IMR-90 (cell line): ENCODE data around the gene TSC2. TPM values are rescaled to one million over a fixed set of nuclear protein-coding genes. Genes with fewer than 3 reads are reported as not detected.

Source experiments
- ATAC-seq: fragments of 200-7000 bp; cut with Tn5 transposase; 2 replicates; pipeline ENCODE4 v1.9.1; 2020; ENCODE audit warnings: low read depth, mild to moderate bottlenecking, moderate library complexity
- BruUV-seq: library from RNA; stranded (reverse); fragments of 400-500 nt; replicated peaks from 2 replicates; lab custom pipeline; 2021; lab: Mats Ljungman, UMichigan
- CTCF ChIA-PET: fragments of 300-600 bp; formaldehyde crosslinking; extraction: SDS; loops from one replicate; lab custom pipeline; 2021; ENCODE audit warnings: antibody characterized with exemption; lab: Yijun Ruan, JAX
- POLR2A ChIA-PET: fragments of 300-600 bp; sonication (Branson Sonifier 250); formaldehyde crosslinking; loops from one replicate; lab custom pipeline; 2022; ENCODE audit warnings: antibody characterized with exemption; ENCODE audit not compliant: unreplicated experiment; lab: Charles Lee
- DNase-seq: peaks from one replicate; pipeline ENCODE4 v3.0.0; 2013
- H2AFZ ChIP-seq: replicated peaks from 2 replicates; pipeline ENCODE3; 2013; ENCODE audit warnings: low read length, mild to moderate bottlenecking; ENCODE audit not compliant: poor library complexity
- H2AK5ac ChIP-seq: 2 replicates; pipeline ENCODE4 v1.6.1; 2013; ENCODE audit warnings: low read depth, low read length, inconsistent platforms
- H2AK9ac ChIP-seq: replicated peaks from 2 replicates; pipeline ENCODE3; 2013; ENCODE audit warnings: mild to moderate bottlenecking, low read depth, low read length, moderate library complexity; ENCODE audit not compliant: poor library complexity
- H2BK120ac ChIP-seq: 2 replicates; pipeline ENCODE4 v1.6.1; 2013; ENCODE audit warnings: low read depth, low read length, inconsistent platforms
- H2BK15ac ChIP-seq: 3 replicates; pipeline ENCODE4 v1.6.1; 2013; ENCODE audit warnings: low read depth, low read length, inconsistent platforms
- H2BK20ac ChIP-seq: 2 replicates; pipeline ENCODE4 v1.6.1; 2013; ENCODE audit warnings: low read depth, mild to moderate bottlenecking, inconsistent platforms, low read length, moderate library complexity
- H2BK5ac ChIP-seq: 2 replicates; pipeline ENCODE4 v1.6.1; 2013; ENCODE audit warnings: mild to moderate bottlenecking, low read depth, low read length, inconsistent platforms; ENCODE audit not compliant: poor library complexity, severe bottlenecking
- H3K14ac ChIP-seq: replicated peaks from 2 replicates; pipeline ENCODE4 v1.6.1; 2013; ENCODE audit warnings: low read depth, low read length, inconsistent platforms
- H3K18ac ChIP-seq: 2 replicates; pipeline ENCODE4 v1.6.1; 2013; ENCODE audit warnings: low read depth, low read length, control low read depth
- H3K23ac ChIP-seq: 2 replicates; pipeline ENCODE4 v1.6.1; 2013; ENCODE audit warnings: low read depth, low read length, inconsistent platforms
- H3K27ac ChIP-seq: 2 replicates; pipeline ENCODE4 v1.5.1; 2013; ENCODE audit warnings: mild to moderate bottlenecking, control low read depth, low read length; ENCODE audit not compliant: insufficient read depth
- H3K27me3 ChIP-seq: 2 replicates; pipeline ENCODE4 v1.6.1; 2013; ENCODE audit warnings: low read length; ENCODE audit not compliant: control insufficient read depth, insufficient read depth
- H3K36me3 ChIP-seq: 2 replicates; pipeline ENCODE4 v1.6.1; 2013; ENCODE audit warnings: low read length, mixed read lengths; ENCODE audit not compliant: control insufficient read depth, insufficient read depth
- H3K4ac ChIP-seq: 2 replicates; pipeline ENCODE4 v1.6.1; 2013; ENCODE audit warnings: low read depth, low read length, inconsistent platforms
- H3K4me1 ChIP-seq: 2 replicates; pipeline ENCODE4 v1.6.1; 2013; ENCODE audit warnings: low read length, mixed read lengths; ENCODE audit not compliant: control insufficient read depth, insufficient read depth
- H3K4me2 ChIP-seq: 2 replicates; pipeline ENCODE4 v1.6.1; 2013; ENCODE audit warnings: low read depth, mild to moderate bottlenecking, control low read depth, low read length, moderate library complexity
- H3K4me3 ChIP-seq: 2 replicates; pipeline ENCODE4 v1.5.1; 2013; ENCODE audit warnings: low read depth, mild to moderate bottlenecking, control low read depth, low read length, moderate library complexity; ENCODE audit not compliant: insufficient read depth
- H3K56ac ChIP-seq: 2 replicates; pipeline ENCODE4 v1.6.1; 2013; ENCODE audit warnings: low read length, inconsistent platforms; ENCODE audit not compliant: insufficient read depth; ENCODE audit errors: extremely low read depth
- H3K79me1 ChIP-seq, 2 experiments: 2 replicates each; pipeline ENCODE4 v1.6.1; 2013; ENCODE audit warnings: low read length in 2 of 2, inconsistent platforms in 1 of 2, low read depth in 1 of 2
- H3K9ac ChIP-seq: 2 replicates; pipeline ENCODE4 v1.6.1; 2013; ENCODE audit warnings: low read depth, low read length, control low read depth
- H3K9me1 ChIP-seq: 2 replicates; pipeline ENCODE4 v1.6.1; 2013; ENCODE audit warnings: low read length, inconsistent platforms; ENCODE audit not compliant: insufficient read depth
- H3K9me3 ChIP-seq: 2 replicates; pipeline ENCODE4 v1.6.1; 2013; ENCODE audit warnings: low read length; ENCODE audit not compliant: control insufficient read depth, insufficient read depth
- H4K20me1 ChIP-seq: 2 replicates; pipeline ENCODE4 v1.6.1; 2013; ENCODE audit warnings: low read length, inconsistent platforms; ENCODE audit not compliant: insufficient read depth
- H4K5ac ChIP-seq: 2 replicates; pipeline ENCODE4 v1.6.1; 2013; ENCODE audit warnings: mild to moderate bottlenecking, low read depth, low read length, control low read depth
- H4K8ac ChIP-seq, 2 experiments: 2 replicates each; pipeline ENCODE4 v1.6.1; 2013; ENCODE audit warnings: low read depth in 2 of 2, low read length in 2 of 2, control low read depth in 1 of 2, inconsistent platforms in 1 of 2
- H4K91ac ChIP-seq: 2 replicates; pipeline ENCODE4 v1.6.1; 2013; ENCODE audit warnings: low read depth, low read length, inconsistent platforms; ENCODE audit not compliant: insufficient read depth
- BHLHE40 ChIP-seq: fragments of 150-350 bp; IDR thresholded peaks from 2 replicates; pipeline ENCODE4 v1.6.1; 2016; ENCODE audit warnings: mild to moderate bottlenecking, low read depth, low read length
- CEBPB ChIP-seq: IDR thresholded peaks from 2 replicates; pipeline ENCODE4 v1.6.1; 2012; ENCODE audit warnings: low read depth, low read length, improper control_type of control experiment
- CHD1 ChIP-seq: IDR thresholded peaks from 2 replicates; pipeline ENCODE4 v1.6.1; 2012; ENCODE audit warnings: low read depth, low read length, improper control_type of control experiment
- FOS ChIP-seq: fragments of 150-350 bp; IDR thresholded peaks from 2 replicates; pipeline ENCODE4 v1.6.1; 2016; ENCODE audit warnings: low read depth, low read length
- MAFK ChIP-seq: IDR thresholded peaks from 2 replicates; pipeline ENCODE4 v1.6.1; 2012; ENCODE audit warnings: low read depth, low read length, improper control_type of control experiment
- MAZ ChIP-seq: IDR thresholded peaks from 2 replicates; pipeline ENCODE4 v1.6.1; 2012; ENCODE audit warnings: low read depth, mild to moderate bottlenecking, low read length, improper control_type of control experiment, moderate library complexity, borderline replicate concordance
- MXI1 ChIP-seq: IDR thresholded peaks from 2 replicates; pipeline ENCODE4 v1.6.1; 2012; ENCODE audit warnings: low read depth, mild to moderate bottlenecking, low read length, moderate library complexity, borderline replicate concordance
- NFE2L2 ChIP-seq: fragments of 150-350 bp; IDR thresholded peaks from 2 replicates; pipeline ENCODE4 v1.6.1; 2016; ENCODE audit warnings: low read depth, mild to moderate bottlenecking, low read length
- POLR2A ChIP-seq: IDR thresholded peaks from 2 replicates; pipeline ENCODE4 v1.6.1; 2012; ENCODE audit warnings: mild to moderate bottlenecking, low read depth, low read length
- RAD21 ChIP-seq: IDR thresholded peaks from 2 replicates; pipeline ENCODE4 v1.6.1; 2012; ENCODE audit warnings: low read length, improper control_type of control experiment
- RCOR1 ChIP-seq: IDR thresholded peaks from 2 replicates; pipeline ENCODE4 v1.6.1; 2012; ENCODE audit warnings: mild to moderate bottlenecking, low read length, improper control_type of control experiment; ENCODE audit not compliant: insufficient replicate concordance
- RFX5 ChIP-seq: IDR thresholded peaks from 2 replicates; pipeline ENCODE4 v1.8.0; 2012; ENCODE audit warnings: low read depth, mild to moderate bottlenecking, low read length, moderate library complexity
- SMC3 ChIP-seq: fragments of 150-350 bp; IDR thresholded peaks from 2 replicates; pipeline ENCODE4 v1.6.1; 2016; ENCODE audit warnings: low read depth, mild to moderate bottlenecking, antibody characterized with exemption, low read length, moderate library complexity
- WGBS, 2 experiments: methylation state at CpG; one replicate each; pipeline versions ENCODE4 v1.1.5 to v1.1.7; 2013; ENCODE audit warnings: missing lambda C conversion rate in 2 of 2; ENCODE audit not compliant: insufficient read length in 1 of 2; ENCODE audit errors: extremely low coverage in 2 of 2; 5-methylcytosine and 5-hydroxymethylcytosine counted together
- dilution Hi-C: fragments of 300-500 bp; cut with HindIII; formaldehyde crosslinking; loops from one replicate; pipeline ENCODE4 v1.14.3; 2018; ENCODE audit warnings: low sequenced_read_pairs; ENCODE audit not compliant: unreplicated experiment
- in situ Hi-C: fragments of 300-500 bp; cut with MboI; formaldehyde crosslinking; loops from 3 replicates; pipeline ENCODE4 v1.14.3; 2019; ENCODE audit warnings: low sequenced_read_pairs, inconsistent platforms, mixed read lengths
- intact Hi-C: fragments of 100-400 bp; cut with micrococcal nuclease; formaldehyde crosslinking; loops from 2 replicates; pipeline ENCODE4 v1.10.0; 2022
- polyA plus RNA-seq, 3 experiments: library from polyadenylated mRNA; depleted of rRNA; stranded (reverse); fragments of >200 nt; gene quantifications; 2 replicates each; pipeline ENCODE4 v1.2.3, GENCODE V29; 2012; ENCODE audit warnings: low replicate concordance in 1 of 3
- total RNA-seq: library from RNA; depleted of rRNA; stranded (reverse); fragments of >200 nt; gene quantifications from 2 replicates; pipeline ENCODE4 v1.2.3, GENCODE V29; 2012
- TF ChIP-seq, protein P1 (sequence below): conservative IDR thresholded peaks from 2 replicates; pipeline ENCODE4 v1.5.1; 2012; ENCODE audit warnings: mild to moderate bottlenecking, low read depth, low read length, improper control_type of control experiment
- TF ChIP-seq, protein P2 (sequence below): fragments of 150-350 bp; IDR thresholded peaks from 2 replicates; pipeline ENCODE4 v1.6.1; 2017; ENCODE audit warnings: mild to moderate bottlenecking, antibody characterized with exemption, low read length, low read depth
- TF ChIP-seq, protein P3 (sequence below): fragments of 150-350 bp; IDR thresholded peaks from 2 replicates; pipeline ENCODE4 v1.6.1; 2016; ENCODE audit warnings: low read depth, mild to moderate bottlenecking, low read length, moderate library complexity, borderline replicate concordance

Gene TSC2
- total and polyA plus RNA-seq, 2 of the 4 experiments (the other 2 are of a cell fraction), result 31.4 to 88.6 TPM

DNA sequence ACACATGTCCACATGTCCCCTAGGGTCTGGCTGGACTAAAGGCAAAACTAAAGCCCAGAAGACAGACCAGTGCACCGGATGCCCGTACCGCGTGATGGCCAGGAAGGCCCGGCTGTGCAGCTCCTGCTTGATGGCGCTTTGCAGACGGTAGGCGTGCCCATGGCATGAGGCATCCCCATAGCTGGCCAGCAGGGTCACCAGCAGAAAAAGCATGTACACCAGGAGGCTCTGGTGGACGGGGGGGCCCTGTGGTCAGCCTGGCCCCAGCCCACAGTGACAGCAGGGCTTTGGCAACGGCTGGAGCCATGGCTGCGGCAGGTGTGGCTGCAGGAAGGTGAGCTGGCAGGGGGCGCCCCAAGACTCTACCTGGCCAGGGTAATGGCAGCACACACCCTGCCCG lies 45.1 kb downstream of the TSC2 start:
- Histone ChIP-seq H3K4ac (no peak overlapping the region), H3K23ac (no peak overlapping the region), H3K56ac (no peak overlapping the region), H2BK5ac (no peak overlapping the region), H2AK5ac (no peak overlapping the region), H3K9me1 (0 out of 2 replicates have a peak, but pooled peaks cover 2% of the 10 kb centered on the region), H4K5ac (no peak overlapping the region), H3K9ac (no peak overlapping the region), H3K79me1 (peaks cover 11 to 29% of the 10 kb centered on the region in 2 experiments), H3K4me3 (no peak overlapping the region), H2AK9ac (no peak overlapping the region), H3K27ac (no peak overlapping the region), H4K20me1 (peaks cover 23% of the 10 kb centered on the region), H3K18ac (no peak overlapping the region), H3K36me3 (peaks cover 83% of the 10 kb centered on the region), H3K14ac (no peak overlapping the region), H3K4me1 (no peaks in the 10 kb centered on the region), H2BK15ac (no peak overlapping the region), H2BK20ac (no peak overlapping the region), H4K91ac (no peak overlapping the region), H2AFZ (no peak overlapping the region), H3K4me2 (no peak overlapping the region), H4K8ac (no peak overlapping the region), H3K9me3 (no peaks in the 10 kb centered on the region), H2BK120ac (no peak overlapping the region), H3K27me3 (no peaks in the 10 kb centered on the region)
- 93% methylated on average over 13 of the region's 13 CpGs; no CpG with 5 or more reads in 1 of the 2 experiments for WGBS, 2 experiments
- DNase-seq, result no peak
- TF ChIP-seq BHLHE40 (no peak), SMC3 (no peak), CHD1 (no peak), FOS (no peak), POLR2A (no peak), MAZ (no peak), CEBPB (no peak), MXI1 (no peak), NFE2L2 (no peak), MAFK (no peak), RCOR1 (no peak), RFX5 (no peak), RAD21 (no peak)
- TF ChIP-seq, protein P1, sequence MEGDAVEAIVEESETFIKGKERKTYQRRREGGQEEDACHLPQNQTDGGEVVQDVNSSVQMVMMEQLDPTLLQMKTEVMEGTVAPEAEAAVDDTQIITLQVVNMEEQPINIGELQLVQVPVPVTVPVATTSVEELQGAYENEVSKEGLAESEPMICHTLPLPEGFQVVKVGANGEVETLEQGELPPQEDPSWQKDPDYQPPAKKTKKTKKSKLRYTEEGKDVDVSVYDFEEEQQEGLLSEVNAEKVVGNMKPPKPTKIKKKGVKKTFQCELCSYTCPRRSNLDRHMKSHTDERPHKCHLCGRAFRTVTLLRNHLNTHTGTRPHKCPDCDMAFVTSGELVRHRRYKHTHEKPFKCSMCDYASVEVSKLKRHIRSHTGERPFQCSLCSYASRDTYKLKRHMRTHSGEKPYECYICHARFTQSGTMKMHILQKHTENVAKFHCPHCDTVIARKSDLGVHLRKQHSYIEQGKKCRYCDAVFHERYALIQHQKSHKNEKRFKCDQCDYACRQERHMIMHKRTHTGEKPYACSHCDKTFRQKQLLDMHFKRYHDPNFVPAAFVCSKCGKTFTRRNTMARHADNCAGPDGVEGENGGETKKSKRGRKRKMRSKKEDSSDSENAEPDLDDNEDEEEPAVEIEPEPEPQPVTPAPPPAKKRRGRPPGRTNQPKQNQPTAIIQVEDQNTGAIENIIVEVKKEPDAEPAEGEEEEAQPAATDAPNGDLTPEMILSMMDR, result no peak
- TF ChIP-seq, protein P2, sequence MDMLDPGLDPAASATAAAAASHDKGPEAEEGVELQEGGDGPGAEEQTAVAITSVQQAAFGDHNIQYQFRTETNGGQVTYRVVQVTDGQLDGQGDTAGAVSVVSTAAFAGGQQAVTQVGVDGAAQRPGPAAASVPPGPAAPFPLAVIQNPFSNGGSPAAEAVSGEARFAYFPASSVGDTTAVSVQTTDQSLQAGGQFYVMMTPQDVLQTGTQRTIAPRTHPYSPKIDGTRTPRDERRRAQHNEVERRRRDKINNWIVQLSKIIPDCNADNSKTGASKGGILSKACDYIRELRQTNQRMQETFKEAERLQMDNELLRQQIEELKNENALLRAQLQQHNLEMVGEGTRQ, result no peak
- TF ChIP-seq, protein P3, sequence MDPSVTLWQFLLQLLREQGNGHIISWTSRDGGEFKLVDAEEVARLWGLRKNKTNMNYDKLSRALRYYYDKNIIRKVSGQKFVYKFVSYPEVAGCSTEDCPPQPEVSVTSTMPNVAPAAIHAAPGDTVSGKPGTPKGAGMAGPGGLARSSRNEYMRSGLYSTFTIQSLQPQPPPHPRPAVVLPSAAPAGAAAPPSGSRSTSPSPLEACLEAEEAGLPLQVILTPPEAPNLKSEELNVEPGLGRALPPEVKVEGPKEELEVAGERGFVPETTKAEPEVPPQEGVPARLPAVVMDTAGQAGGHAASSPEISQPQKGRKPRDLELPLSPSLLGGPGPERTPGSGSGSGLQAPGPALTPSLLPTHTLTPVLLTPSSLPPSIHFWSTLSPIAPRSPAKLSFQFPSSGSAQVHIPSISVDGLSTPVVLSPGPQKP, result no peak
- BruUV-seq, result no TSS peak
- dilution Hi-C loops, result no loop called here
- ChIA-PET CTCF (no interaction called here), POLR2A (no interaction called here)
- ATAC-seq, result no peak
- intact Hi-C loops, result no loop called here
- in situ Hi-C loops, result no loop called here
